Cardiac fibroblast (primary cell): Measurements from ENCODE around the gene GGTA1.
"Not testable (repeated sequence)": the region's sequence is repeated elsewhere in the genome, so short reads cannot be mapped to it uniquely, and the experiment has no call there.

Experiments used
- DNase-seq, 2 donors: peaks; one replicate each; pipeline versions ENCODE4 v3.0.0 to v3.0.0-alpha.2; 2010; ENCODE audit warnings: low read depth in 2 of 2
- H3K4me3 ChIP-seq, 2 donors: replicated peaks in 1 of 2; 1 replicate in 1 of 2; 2 replicates in 1 of 2; pipeline ENCODE4 v1.5.1; 2011; ENCODE audit warnings: low read depth in 2 of 2, low read length in 2 of 2, mild to moderate bottlenecking in 2 of 2, moderate library complexity in 1 of 2
- TF ChIP-seq, protein P1 (sequence below): IDR thresholded peaks from one replicate; pipeline ENCODE4 v1.5.1; 2011; ENCODE audit warnings: low read depth, mild to moderate bottlenecking, low read length, inconsistent platforms

The GGTA1 gene

GRCh38 chr9:121538221-121538620, 38.6 kb upstream of the GGTA1 start:
- H3K4me3 ChIP-seq = no peak overlapping the region
- TF ChIP-seq, protein P1, sequence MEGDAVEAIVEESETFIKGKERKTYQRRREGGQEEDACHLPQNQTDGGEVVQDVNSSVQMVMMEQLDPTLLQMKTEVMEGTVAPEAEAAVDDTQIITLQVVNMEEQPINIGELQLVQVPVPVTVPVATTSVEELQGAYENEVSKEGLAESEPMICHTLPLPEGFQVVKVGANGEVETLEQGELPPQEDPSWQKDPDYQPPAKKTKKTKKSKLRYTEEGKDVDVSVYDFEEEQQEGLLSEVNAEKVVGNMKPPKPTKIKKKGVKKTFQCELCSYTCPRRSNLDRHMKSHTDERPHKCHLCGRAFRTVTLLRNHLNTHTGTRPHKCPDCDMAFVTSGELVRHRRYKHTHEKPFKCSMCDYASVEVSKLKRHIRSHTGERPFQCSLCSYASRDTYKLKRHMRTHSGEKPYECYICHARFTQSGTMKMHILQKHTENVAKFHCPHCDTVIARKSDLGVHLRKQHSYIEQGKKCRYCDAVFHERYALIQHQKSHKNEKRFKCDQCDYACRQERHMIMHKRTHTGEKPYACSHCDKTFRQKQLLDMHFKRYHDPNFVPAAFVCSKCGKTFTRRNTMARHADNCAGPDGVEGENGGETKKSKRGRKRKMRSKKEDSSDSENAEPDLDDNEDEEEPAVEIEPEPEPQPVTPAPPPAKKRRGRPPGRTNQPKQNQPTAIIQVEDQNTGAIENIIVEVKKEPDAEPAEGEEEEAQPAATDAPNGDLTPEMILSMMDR = no peak
- DNase-seq = peak in 1 of 2 donors; percentile 19

- TF ChIP-seq, protein P1 = no peak
- DNase-seq = peak; percentile 10 to 39
- no peak overlapping the region for H3K4me3 ChIP-seq
Measured at GRCh38 chr9:121537283-121537682, 37.6 kb upstream of the GGTA1 start.

DNA sequence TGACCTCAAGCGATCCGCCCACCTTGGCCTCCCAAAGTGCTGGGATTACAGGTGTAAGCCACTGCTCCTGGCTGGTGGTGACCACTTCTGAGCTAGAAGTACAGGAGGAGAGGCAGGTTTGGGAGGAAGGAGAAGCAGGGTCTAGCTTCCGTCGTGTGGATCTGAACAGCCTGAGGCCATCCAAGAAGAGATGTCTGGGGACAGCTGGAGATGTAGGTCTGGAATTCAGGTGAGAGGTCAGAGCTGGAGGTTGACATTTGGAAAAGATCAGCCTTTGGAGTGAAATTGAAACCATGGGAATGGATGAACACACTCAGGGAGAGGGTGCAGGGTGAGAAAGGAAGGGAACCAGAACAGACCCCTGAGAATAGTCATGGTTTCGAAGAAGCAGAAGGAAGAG, 33.2 kb upstream of the GGTA1 start:
- H3K4me3 ChIP-seq = no peak overlapping the region
- TF ChIP-seq, protein P1 = no peak
- DNase-seq = no peak

GRCh38 chr9:121529237-121529987, 29.8 kb upstream of the GGTA1 start:
- DNase-seq = peak; percentile 99
- TF ChIP-seq, protein P1 = no peak
- no peak overlapping the region for H3K4me3 ChIP-seq

GRCh38 chr9:121528642-121529041, 29.0 kb upstream of the GGTA1 start:
- no peak for DNase-seq
- TF ChIP-seq, protein P1 = no peak
- H3K4me3 ChIP-seq = no peak overlapping the region

DNA sequence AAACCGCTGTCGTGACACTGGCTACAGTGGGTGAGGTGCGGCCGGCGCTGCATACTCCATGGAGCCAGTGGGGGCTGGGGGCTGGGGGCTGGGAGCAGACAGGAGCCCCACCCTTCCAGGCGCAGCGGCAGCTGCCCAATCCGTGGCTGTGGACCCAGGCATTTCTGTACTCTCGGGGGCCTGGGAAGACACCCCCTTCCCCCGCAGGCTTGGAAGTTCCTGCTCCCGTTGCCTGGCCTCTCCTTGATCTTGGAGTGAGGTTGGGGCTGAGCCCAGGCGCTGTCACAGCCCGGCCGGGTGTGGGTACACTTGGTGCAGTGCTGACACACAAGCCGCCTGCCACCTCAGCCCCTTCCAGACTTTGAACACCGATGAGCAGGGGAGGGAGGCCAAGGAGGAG, 27.7 kb upstream of the GGTA1 start:
- no peak overlapping the region for H3K4me3 ChIP-seq
- no peak for DNase-seq
- TF ChIP-seq, protein P1 = no peak

GRCh38 chr9:121519688-121520087, 20.0 kb upstream of the GGTA1 start:
- H3K4me3 ChIP-seq, DNase-seq: not testable (repeated sequence)
